ENCODE measurements around the gene ZBTB43.

DNA sequence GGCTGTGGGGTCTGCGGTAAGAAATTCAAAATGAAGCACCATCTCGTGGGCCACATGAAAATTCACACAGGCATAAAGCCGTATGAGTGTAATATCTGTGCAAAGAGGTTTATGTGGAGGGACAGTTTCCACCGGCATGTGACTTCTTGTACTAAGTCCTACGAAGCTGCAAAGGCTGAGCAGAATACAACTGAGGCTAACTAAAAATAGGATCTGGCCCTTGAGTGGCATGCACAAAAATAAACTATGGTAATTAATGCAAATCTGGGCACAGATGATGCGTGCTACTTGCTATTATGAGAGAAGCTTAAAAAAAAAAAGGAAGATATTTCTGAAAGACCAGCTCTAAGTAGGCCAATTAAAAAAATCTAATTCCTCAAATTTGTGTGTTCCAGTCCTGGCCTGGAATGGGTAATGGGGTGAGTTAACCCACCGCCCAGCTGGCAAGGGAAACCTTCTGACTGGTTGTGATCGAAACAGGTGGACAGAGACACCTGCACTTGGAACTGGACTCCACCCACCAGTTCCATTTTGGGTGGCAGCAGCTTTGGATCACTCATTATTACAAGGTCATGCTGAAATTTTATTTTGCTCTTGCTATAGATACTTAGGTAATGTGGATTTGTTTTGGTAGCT is 29.0 kb downstream of the ZBTB43 start:
- no peak for TF ChIP-seq RAD21 (IDR thresholded peaks at IDR 0.05; ENCODE audit: low read depth)
- TF ChIP-seq TCF12 (IDR thresholded peaks at IDR 0.05; ENCODE audit: low read depth), result no peak
- no peak for TF ChIP-seq TAF1 (IDR thresholded peaks at IDR 0.05; ENCODE audit: low read depth)
- no peak for TF ChIP-seq CEBPB (IDR thresholded peaks at IDR 0.05)
- TF ChIP-seq EP300 (IDR thresholded peaks at IDR 0.05; ENCODE audit: borderline replicate concordance), result no peak
- TF ChIP-seq, protein P1, sequence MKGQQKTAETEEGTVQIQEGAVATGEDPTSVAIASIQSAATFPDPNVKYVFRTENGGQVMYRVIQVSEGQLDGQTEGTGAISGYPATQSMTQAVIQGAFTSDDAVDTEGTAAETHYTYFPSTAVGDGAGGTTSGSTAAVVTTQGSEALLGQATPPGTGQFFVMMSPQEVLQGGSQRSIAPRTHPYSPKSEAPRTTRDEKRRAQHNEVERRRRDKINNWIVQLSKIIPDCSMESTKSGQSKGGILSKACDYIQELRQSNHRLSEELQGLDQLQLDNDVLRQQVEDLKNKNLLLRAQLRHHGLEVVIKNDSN (IDR thresholded peaks at IDR 0.05), result no peak
- TF ChIP-seq REST (IDR thresholded peaks at IDR 0.05; ENCODE audit: low read depth), result no peak
- no peak for TF ChIP-seq MAX (IDR thresholded peaks at IDR 0.05)
- TF ChIP-seq FOXM1 (IDR thresholded peaks at IDR 0.05; ENCODE audit: borderline replicate concordance, low read depth), result no peak
- TF ChIP-seq CREB1 (IDR thresholded peaks at IDR 0.05; ENCODE audit: low read depth), result no peak
- no peak for TF ChIP-seq ZBTB7A (IDR thresholded peaks at IDR 0.05; ENCODE audit: low read depth)
- no peak for TF ChIP-seq TEAD4 (IDR thresholded peaks at IDR 0.05)
- no peak for TF ChIP-seq YY1 (IDR thresholded peaks at IDR 0.05; ENCODE audit: low read depth)
